IPS DF 6.9 (cell line): ENCODE data around the gene ABTB1.

Source experiments
- DNase-seq: peaks from one replicate; pipeline ENCODE4 v3.0.0-alpha.2; 2013; ENCODE audit warnings: low read depth, low spot score
- H3K27ac ChIP-seq: one replicate; pipeline ENCODE4 v1.5.1; 2013; ENCODE audit warnings: low read length, control low read depth
- H3K27me3 ChIP-seq: 2 replicates; pipeline ENCODE4 v1.6.1; 2013; ENCODE audit warnings: mild to moderate bottlenecking, low read length; ENCODE audit not compliant: control insufficient read depth, insufficient read depth
- H3K36me3 ChIP-seq: 2 replicates; pipeline ENCODE4 v1.6.1; 2013; ENCODE audit warnings: low read length; ENCODE audit not compliant: control insufficient read depth, insufficient read depth
- H3K4me1 ChIP-seq: 2 replicates; pipeline ENCODE4 v1.6.1; 2013; ENCODE audit warnings: low read length; ENCODE audit not compliant: control insufficient read depth, insufficient read depth
- H3K4me3 ChIP-seq: 2 replicates; pipeline ENCODE4 v1.5.1; 2013; ENCODE audit warnings: mild to moderate bottlenecking, low read length
- H3K9me3 ChIP-seq: 2 replicates; pipeline ENCODE4 v1.6.1; 2013; ENCODE audit warnings: low read length, inconsistent platforms; ENCODE audit not compliant: control insufficient read depth, insufficient read depth
- WGBS: extraction: QIAGEN DNeasy Blood & Tissue Kit; methylation state at CpG from one replicate; pipeline ENCODE4 v1.1.7; 2013; ENCODE audit warnings: mixed read lengths, missing lambda C conversion rate; ENCODE audit not compliant: insufficient read length, insufficient coverage; 5-methylcytosine and 5-hydroxymethylcytosine counted together

Gene ABTB1

DNA sequence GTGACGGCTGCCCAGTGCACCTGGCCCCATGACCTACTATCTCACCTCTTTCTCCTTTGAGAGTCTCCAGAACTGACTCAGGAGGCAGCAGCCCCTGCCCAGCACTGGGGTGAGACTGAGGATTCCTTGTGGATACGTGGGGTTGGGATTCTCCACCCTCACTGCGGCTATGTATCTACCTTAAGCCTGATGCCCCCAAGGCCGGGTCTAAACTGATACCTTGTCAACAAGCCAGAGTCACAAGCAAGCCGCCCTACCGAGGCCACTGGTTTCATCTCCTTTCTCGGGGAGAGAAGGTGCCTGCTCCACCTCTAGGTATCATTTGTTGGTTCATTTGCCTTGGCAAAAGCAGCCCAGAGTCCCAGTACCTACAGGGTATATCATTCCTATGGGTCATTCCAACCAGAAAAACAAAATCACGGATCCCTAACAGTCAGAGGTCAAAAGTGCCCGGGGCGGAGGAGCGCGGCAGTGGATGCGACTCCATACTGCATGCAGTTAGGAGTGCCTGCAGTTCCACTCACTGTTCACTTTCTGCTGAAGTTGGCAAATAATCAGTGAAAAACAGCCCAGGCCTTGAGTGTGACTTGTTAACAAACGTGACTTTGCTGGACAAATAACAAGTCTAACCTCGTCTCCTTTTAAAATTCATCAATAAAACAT, 47.5 kb downstream of the ABTB1 start:
- H3K36me3 ChIP-seq: no peaks in the 10 kb centered on the region
- no peak for DNase-seq
- H3K27me3 ChIP-seq: no peaks in the 10 kb centered on the region
- no CpG with 5 or more reads among the region's 15 CpGs for WGBS
- H3K9me3 ChIP-seq: no peaks in the 10 kb centered on the region
- 0 out of 2 replicates have a peak, but pooled peaks cover 1% of the 10 kb centered on the region for H3K4me1 ChIP-seq
- no peak overlapping the region for H3K27ac ChIP-seq
- H3K4me3 ChIP-seq: no peak overlapping the region

DNA sequence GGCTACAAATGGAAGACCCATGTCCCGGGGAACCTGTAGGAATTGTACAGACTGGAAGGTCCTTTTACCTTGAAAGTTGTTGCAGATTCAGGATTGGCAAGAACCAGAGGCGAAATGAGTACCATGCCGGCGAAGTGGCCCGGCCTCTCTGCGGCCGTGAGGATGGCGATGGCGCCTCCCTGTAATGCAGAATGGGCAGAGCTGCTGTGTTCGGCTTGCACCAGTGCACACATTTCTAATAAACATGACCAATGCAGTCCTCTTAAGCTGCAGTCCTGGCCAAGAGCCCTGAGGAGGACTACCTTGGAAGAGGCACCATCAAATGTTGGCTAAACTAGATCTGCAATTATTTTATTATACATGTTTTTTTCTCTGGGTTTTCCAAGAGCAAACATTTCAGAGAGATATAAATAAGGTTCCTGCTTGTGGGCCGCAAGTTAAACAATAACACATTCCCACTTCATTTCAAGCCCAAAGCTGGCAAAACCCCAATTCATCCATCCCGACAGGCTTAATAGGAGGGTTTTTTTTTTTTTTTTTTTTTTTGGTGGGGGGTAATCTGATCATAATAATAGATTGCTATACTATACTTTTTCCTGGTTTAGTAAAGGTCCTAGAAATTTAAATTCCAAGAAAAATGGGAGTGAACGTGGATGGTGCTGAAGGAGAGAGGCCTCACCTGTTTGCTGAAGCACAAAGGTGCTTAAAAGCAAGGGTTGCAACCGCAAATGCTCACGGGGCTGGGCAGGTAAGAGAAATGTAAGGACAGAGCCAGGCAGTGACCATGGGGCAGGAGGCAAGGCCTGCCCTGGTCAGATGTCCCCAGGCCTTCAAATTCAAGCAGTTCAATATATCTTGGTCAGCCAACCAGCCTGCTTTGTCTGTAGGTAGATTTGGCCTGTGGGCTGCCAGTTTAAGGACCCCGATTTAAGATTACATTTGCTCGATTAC, 48.5 kb downstream of the ABTB1 start:
- no CpG with 5 or more reads among the region's 17 CpGs for WGBS
- no peak for DNase-seq
- no peaks in the 10 kb centered on the region for H3K27me3 ChIP-seq
- H3K27ac ChIP-seq: no peak overlapping the region
- no peaks in the 10 kb centered on the region for H3K36me3 ChIP-seq
- no peak overlapping the region for H3K4me3 ChIP-seq
- 0 out of 2 replicates have a peak, but pooled peaks cover 1% of the 10 kb centered on the region for H3K4me1 ChIP-seq
- H3K9me3 ChIP-seq: no peaks in the 10 kb centered on the region

DNA sequence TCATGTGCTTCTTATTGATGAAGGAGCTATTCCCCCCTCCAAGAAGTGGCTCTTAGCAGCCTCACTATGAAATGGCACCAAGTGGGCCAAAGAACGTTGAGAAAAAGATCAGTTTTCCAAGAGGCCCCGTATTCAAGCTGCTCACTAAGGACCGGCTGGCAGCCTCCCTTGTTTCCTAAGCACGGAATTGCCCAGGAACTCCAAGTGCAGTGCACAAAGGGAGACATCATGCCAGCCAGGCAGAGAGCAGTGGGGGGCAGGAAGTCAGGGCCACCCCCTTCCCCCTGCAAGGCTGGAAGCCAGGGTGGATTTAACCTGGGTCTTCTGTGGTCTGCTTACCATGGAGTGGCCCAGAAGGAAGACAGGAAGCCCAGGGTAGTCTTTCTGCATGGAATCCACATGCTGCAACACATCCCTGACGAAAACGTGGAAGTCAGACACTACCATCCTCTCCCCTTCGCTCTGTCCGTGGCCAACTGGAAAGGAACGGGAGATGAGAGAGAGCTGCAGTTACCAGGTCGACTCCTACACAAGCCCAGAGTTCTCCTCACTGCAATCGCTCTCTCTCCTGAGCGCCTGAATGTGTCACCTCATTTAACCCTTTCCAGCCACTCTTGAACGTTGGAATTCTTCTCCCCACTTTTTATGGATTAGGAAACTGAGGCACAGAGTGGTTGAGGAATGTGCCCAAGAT, 49.5 kb downstream of the ABTB1 start:
- Histone ChIP-seq H3K9me3 (no peaks in the 10 kb centered on the region), H3K27ac (no peak overlapping the region), H3K36me3 (no peaks in the 10 kb centered on the region), H3K4me1 (0 out of 2 replicates have a peak, but pooled peaks cover 1% of the 10 kb centered on the region), H3K4me3 (no peak overlapping the region), H3K27me3 (no peaks in the 10 kb centered on the region)
- WGBS: no CpG with 5 or more reads among the region's 13 CpGs
- DNase-seq: no peak

DNA sequence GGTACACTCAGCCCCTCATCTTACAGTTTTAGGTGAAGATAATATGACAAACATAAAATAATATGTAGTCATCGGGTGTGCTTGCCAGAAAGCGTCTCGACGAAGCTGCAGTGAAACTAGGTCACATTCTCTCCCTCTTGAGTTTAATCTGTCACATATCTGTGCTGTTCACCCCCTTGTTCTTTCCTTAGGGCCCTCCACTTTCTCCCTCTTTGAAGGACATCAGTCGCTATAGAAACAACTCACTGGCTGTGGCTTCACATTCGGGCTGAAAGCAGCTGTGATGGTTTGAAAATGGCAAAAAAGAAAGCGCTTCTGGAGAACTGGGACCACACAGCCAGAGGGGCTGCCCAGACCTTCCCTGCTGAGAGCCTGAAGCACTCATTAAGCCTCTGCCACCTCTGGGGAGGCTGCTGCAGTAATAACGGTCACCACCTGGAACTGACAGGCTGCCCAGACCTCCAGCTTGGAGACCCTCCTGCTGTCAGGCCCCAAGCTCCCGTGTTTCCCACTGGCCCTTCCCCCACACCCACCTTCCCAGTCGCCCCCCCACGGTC, 50.3 kb downstream of the ABTB1 start:
- Histone ChIP-seq H3K4me3 (no peak overlapping the region), H3K9me3 (no peaks in the 10 kb centered on the region), H3K27ac (no peak overlapping the region), H3K27me3 (no peaks in the 10 kb centered on the region), H3K4me1 (0 out of 2 replicates have a peak, but pooled peaks cover 1% of the 10 kb centered on the region), H3K36me3 (no peaks in the 10 kb centered on the region)
- no CpG with 5 or more reads among the region's 11 CpGs for WGBS
- no peak for DNase-seq

DNA sequence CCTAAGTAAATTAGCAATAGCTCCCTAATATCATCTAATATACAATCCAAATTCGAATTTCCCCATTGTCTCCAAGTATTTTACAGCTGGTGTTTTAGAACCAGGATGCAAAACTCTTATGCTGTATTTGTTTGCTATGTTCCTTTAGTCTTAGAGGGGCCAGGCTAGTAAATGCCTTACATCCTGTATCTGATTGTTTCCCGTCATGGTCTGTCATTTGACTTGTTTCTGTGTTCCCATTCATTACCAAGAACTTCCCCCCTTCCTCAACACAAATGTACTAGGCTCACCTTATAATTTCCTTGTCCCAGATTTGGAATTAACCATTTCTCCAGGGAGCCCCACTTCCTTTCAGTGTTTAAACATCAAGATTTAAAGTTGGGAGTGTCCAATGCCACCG, 54.1 kb downstream of the ABTB1 start:
- no peak overlapping the region for H3K27ac ChIP-seq
- H3K36me3 ChIP-seq: no peaks in the 10 kb centered on the region
- H3K4me1 ChIP-seq: 0 out of 2 replicates have a peak, but pooled peaks cover 1% of the 10 kb centered on the region
- H3K4me3 ChIP-seq: no peak overlapping the region
- H3K27me3 ChIP-seq: no peaks in the 10 kb centered on the region
- DNase-seq: no peak
- WGBS: 100% methylated on average over 1 of the region's 3 CpGs
- no peaks in the 10 kb centered on the region for H3K9me3 ChIP-seq

DNA sequence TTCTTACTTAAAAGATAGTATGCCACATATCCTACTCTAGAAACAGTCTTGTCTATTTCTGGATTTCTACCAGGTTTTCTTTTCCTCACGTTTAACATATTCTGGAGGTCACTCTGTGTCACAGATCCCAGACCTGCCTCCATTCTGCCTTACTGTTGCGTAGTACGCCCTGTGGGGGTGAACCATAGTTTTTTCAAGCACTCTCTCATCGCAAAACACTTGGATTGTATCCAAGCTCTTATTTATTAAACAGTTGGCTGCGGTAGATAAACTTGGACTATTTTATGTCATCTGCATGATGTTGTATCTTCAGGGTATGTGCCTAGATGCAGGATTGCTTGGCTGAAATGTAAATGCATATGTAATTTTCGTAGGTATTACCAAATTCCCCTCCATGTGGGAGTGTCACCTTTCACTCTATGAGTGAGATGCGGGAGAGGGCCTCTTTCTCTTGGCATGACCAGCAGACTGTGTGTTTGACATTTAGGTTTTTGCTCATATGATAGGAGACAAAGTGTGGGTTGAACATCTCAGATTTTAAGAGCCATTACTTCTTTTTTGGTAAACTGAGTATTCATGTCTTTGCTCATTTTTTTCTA, 55.8 kb downstream of the ABTB1 start:
- no CpG with 5 or more reads among the region's 7 CpGs for WGBS
- no peak for DNase-seq
- Histone ChIP-seq H3K4me1 (peaks cover 3% of the 10 kb centered on the region; the same call in 1 of the 2 replicates), H3K36me3 (no peaks in the 10 kb centered on the region), H3K9me3 (no peaks in the 10 kb centered on the region), H3K27ac (no peak overlapping the region), H3K27me3 (no peaks in the 10 kb centered on the region), H3K4me3 (no peak overlapping the region)

DNA sequence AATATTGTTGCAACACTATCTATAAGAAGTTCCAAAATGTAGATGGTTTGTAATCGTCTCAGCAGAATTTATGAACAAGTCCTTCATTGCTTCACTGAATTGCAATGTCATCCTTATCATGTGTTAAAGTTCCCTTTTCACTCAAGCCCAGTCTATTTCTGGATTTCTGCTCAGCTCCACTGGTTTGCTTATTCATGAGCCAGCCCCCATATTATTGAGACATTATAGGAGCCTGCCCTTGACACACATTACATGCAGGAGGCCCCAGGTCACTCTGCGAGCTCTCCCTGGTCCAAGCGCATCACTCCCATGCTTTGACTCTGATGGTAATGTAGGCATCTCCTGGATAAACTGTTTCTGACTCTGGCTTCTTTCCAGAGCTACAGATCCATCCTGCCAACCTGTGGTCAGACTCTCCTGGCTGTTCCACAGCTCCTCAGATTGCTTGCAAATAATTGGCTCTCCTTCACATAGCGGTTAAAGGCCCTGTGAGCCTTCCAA, 56.9 kb downstream of the ABTB1 start:
- Histone ChIP-seq H3K27me3 (no peaks in the 10 kb centered on the region), H3K4me3 (no peak overlapping the region), H3K9me3 (no peaks in the 10 kb centered on the region), H3K4me1 (peaks cover 3% of the 10 kb centered on the region; the same call in 1 of the 2 replicates), H3K27ac (no peak overlapping the region), H3K36me3 (no peaks in the 10 kb centered on the region)
- WGBS: no CpG with 5 or more reads among the region's 4 CpGs
- DNase-seq: no peak

DNA sequence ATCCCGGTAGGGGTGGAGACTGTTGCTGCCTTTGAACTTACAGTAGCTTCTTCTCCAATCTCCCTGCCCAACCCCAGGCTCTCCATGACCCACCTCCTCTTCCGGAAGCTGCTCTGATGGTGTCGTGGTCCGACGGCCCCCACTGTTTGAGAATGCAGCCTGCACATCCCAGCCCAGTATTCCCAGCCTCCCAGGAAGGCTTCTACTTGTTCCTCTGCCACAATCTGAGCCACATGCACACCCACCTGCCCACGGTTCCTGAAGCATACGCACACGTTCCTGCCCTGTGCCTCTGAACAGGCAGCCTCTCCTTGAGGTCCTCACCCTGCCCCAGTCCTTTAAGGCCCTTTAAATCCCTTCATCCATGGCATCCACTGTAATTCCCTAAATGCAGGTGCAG, 57.4 kb downstream of the ABTB1 start:
- H3K4me3 ChIP-seq: no peak overlapping the region
- peaks cover 3% of the 10 kb centered on the region; the same call in 1 of the 2 replicates for H3K4me1 ChIP-seq
- H3K27me3 ChIP-seq: no peaks in the 10 kb centered on the region
- H3K9me3 ChIP-seq: no peaks in the 10 kb centered on the region
- H3K36me3 ChIP-seq: no peaks in the 10 kb centered on the region
- DNase-seq: no peak
- WGBS: no CpG with 5 or more reads among the region's 8 CpGs
- no peak overlapping the region for H3K27ac ChIP-seq
